Nephron progenitor cell (in vitro differentiated cells): ENCODE results near the gene SRD5A1.

ENCODE experiments used
- DNase-seq: peaks from one replicate; pipeline ENCODE4 v3.0.0; 2021
- H3K27ac Mint-ChIP-seq: 2 replicates; pipeline ENCODE4 v1.8.0; 2021; ENCODE audit warnings: mild to moderate bottlenecking, moderate library complexity, mixed read lengths
- H3K27me3 Mint-ChIP-seq: 2 replicates; pipeline ENCODE4 v1.8.0; 2021; ENCODE audit warnings: mild to moderate bottlenecking, low read depth, mixed read lengths; ENCODE audit not compliant: poor library complexity
- H3K36me3 Mint-ChIP-seq: 2 replicates; pipeline ENCODE4 v1.8.0; 2021; ENCODE audit warnings: low read depth, mixed read lengths
- H3K4me1 Mint-ChIP-seq: 2 replicates; pipeline ENCODE4 v1.8.0; 2021; ENCODE audit warnings: mixed read lengths
- H3K4me3 Mint-ChIP-seq: 2 replicates; pipeline ENCODE4 v1.8.0; 2021; ENCODE audit warnings: mild to moderate bottlenecking, moderate library complexity, mixed read lengths
- H3K9me3 Mint-ChIP-seq: 2 replicates; pipeline ENCODE4 v1.8.0; 2021; ENCODE audit warnings: mild to moderate bottlenecking, moderate library complexity, mixed read lengths
- CTCF ChIP-seq: fragments of 200-600 bp; sonication (generic); IDR thresholded peaks from 2 replicates; pipeline ENCODE4 v1.5.0; 2021; ENCODE audit warnings: antibody characterized with exemption

The SRD5A1 gene

GRCh38 chr5:6604946-6605345, 28.3 kb upstream of the SRD5A1 start:
- DNase-seq, result no peak
- no peak overlapping the region for H3K27ac Mint-ChIP-seq

DNA sequence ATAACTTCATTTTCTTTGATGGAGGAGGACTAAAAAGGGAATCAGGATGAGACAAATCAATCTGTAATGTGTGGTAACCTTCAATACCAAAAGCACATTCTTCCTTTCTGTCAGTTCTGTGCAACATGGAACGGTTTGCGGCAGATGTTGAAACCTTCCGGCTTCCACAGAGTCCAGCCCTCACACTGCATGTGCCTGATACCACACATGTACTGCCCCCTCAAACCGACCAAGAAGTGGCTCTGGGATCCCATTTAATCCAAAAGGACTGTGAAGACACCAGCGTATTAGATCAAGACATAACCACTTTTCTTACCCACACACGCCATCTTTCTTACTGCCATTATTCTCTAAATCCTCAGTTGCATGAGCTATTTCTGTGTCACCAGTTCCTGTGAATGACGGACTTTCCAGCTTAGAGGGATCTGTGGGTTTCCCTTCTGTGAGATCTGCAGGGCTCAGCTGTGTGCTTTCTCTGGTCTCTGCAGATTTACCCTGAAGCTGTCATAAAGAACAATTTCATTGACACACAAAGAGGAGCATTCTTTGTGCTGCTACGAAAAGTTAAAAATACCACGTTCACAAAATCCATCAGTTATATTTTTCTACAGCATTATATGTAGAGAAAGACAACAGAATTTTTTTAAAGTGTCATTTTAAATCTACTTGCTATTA, 26.2 kb upstream of the SRD5A1 start:
- no peak for TF ChIP-seq CTCF
- H3K4me1 Mint-ChIP-seq, result peaks cover 8% of the 10 kb centered on the region
- H3K27ac Mint-ChIP-seq, result no peak overlapping the region
- H3K36me3 Mint-ChIP-seq, result peaks cover 78% of the 10 kb centered on the region
- H3K4me3 Mint-ChIP-seq, result no peak overlapping the region
- no peaks in the 10 kb centered on the region for H3K9me3 Mint-ChIP-seq
- DNase-seq, result no peak
- no peaks in the 10 kb centered on the region for H3K27me3 Mint-ChIP-seq

More at GRCh38 chr5:6604946-6605345, 28.3 kb upstream of the SRD5A1 start:
- H3K4me3 Mint-ChIP-seq, result no peak overlapping the region
- peaks cover 10% of the 10 kb centered on the region for H3K4me1 Mint-ChIP-seq
- H3K27me3 Mint-ChIP-seq, result no peaks in the 10 kb centered on the region
- no peak for TF ChIP-seq CTCF
- H3K9me3 Mint-ChIP-seq, result no peaks in the 10 kb centered on the region
- H3K36me3 Mint-ChIP-seq, result peaks cover 86% of the 10 kb centered on the region

DNA sequence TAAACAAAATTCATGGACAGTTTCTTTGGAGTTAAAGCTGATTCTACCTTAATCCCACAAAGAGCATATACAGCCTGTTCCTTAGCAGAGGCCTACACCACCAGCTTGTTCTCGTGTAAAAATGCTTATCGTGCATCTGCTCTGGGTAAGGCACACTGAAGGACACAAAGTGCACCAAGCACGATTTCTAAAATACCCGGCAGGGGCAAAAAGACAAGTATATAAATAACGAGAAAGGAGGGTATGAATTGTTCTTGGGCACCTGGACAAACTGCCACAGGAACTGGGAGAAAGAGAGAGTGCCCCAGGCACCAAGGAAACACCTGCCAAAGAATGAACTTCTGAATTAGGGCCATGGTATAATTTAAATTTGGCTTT, 25.7 kb upstream of the SRD5A1 start:
- Mint-ChIP-seq H3K27me3 (no peaks in the 10 kb centered on the region), H3K4me1 (peaks cover 9% of the 10 kb centered on the region), H3K9me3 (no peaks in the 10 kb centered on the region), H3K27ac (no peak overlapping the region), H3K36me3 (peaks cover 76% of the 10 kb centered on the region), H3K4me3 (no peak overlapping the region)
- no peak for TF ChIP-seq CTCF
- no peak for DNase-seq

- H3K4me3 Mint-ChIP-seq, result no peak overlapping the region
- H3K9me3 Mint-ChIP-seq, result no peaks in the 10 kb centered on the region
- H3K36me3 Mint-ChIP-seq, result peaks cover 75% of the 10 kb centered on the region
- no peak overlapping the region for H3K27ac Mint-ChIP-seq
- no peak for TF ChIP-seq CTCF
- no peaks in the 10 kb centered on the region for H3K27me3 Mint-ChIP-seq
- DNase-seq, result no peak
- H3K4me1 Mint-ChIP-seq, result peaks cover 9% of the 10 kb centered on the region
Observed at GRCh38 chr5:6608016-6608415, 25.2 kb upstream of the SRD5A1 start.

GRCh38 chr5:6611334-6612256, 21.6 kb upstream of the SRD5A1 start:
- Mint-ChIP-seq H3K27me3 (peaks cover 3% of the 10 kb centered on the region), H3K36me3 (peaks cover 74% of the 10 kb centered on the region), H3K27ac (peak overlapping the region; percentile 80), H3K4me3 (no peak overlapping the region), H3K9me3 (no peaks in the 10 kb centered on the region), H3K4me1 (peaks cover 19% of the 10 kb centered on the region)
- TF ChIP-seq CTCF, result no peak
- no peak for DNase-seq
